Activated CD4-positive, alpha-beta T cell treated with anti-CD3 and anti-CD28 coated beads, Interleukin-2, amount 50 U/mL, for 1 hour (primary cell): ENCODE data around the gene TBC1D1.

Source experiments
- DNase-seq: peaks from one replicate; pipeline ENCODE4 v3.0.0-alpha.2; 2020

The TBC1D1 gene

DNA sequence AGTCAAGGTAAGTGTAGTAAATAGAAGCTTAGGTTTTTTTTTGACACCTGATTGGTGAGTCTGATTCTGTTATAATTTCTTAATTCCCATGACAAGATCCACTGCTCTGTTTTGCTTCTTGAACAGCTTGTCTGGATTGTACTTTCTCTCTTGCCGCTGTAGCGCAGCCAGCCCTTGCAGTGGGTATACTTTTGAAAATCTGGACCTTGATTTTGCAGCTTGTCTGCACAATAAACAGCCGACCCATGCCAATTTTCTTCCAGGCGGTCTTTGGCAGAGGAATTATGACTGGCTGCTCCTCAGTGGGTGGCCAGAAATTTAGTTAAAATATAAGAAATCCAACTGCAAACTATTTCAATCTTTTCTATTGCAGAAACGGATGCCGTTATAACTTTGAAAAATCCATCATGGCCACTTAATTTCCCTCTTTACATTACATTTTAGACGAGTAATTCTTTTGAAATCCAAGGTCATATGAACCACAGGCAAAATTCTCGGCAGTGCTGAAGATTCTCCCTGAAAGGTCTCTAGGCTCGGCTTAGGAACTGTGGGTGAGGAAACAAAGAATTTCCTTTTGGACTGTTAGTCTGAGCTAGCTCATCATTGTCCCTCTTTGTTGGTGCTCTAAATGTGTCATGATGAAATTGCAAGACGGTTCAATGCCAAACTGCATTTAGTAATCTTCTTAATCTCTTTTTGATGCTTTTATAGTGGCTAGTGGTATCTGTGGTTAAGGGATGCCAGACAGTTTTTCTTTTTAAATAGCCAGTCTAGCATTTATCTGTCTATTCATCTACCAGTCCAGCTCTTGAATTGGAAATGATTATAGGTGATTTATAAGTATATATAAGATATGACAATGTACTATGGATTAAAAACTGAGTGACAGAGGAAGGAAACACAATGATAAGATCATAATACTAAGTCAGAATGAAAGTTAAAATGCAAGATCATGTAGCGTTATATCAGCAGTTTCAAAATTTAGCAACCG, 37.8 kb downstream of the TBC1D1 start:
- no peak for DNase-seq

DNA sequence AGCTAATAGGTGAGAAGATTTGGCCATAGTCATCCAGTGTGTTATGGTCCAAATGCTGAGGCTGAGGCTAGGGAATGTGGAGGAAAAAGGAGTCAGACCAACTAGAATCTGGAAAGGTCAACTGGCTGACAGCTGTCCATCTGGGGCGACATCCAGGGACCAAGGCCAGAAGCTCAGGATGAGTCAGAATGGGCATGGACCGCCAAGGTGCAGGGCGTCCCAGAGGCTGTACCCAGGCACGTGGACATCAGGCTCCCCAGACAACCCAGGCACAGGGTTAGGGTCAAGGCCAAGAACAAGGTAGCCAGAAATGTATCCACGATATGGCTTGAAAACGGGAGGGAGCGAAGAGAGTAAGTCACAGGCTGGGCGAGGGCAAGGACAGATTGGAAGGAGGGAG, 43.2 kb downstream of the TBC1D1 start:
- DNase-seq, result no peak

DNA sequence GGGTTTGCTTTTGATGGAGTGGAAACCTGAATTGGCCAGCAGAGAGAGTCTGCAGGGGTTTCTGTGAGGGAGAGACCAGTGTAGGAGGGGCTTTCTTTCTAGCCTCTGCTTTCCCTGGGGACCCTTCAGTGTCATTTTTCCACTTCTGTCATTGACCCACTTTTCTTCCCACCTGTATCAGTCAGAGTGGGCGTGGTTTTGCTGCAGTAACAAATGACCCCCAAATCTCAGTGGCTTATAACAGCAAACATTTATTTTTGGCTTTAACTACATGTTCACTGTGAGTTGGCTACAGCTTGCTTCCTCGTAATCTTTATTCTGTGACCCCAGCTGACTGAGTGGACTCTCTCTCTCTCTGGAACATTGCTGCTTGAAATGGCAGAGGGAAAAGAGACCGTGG, 43.7 kb downstream of the TBC1D1 start:
- DNase-seq, result no peak

DNA sequence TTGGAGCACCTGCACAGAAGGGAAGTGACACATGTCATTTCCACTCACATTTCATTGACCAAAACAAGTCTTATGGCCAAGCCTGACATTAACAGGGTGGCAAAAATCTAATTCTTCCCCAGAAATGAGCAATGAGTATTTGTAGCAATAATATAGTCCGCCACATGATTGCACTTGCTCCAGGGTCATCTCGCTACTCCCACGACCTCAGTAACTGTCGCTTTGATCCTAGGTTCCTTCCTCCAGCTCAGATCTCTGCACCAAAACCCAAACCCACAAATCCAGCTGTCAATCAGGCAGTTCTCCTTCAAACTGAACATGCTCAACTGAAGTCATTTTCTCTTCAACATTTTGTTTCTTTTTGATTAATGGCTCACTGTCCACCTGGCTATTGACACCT, 44.1 kb downstream of the TBC1D1 start:
- no peak for DNase-seq

DNA sequence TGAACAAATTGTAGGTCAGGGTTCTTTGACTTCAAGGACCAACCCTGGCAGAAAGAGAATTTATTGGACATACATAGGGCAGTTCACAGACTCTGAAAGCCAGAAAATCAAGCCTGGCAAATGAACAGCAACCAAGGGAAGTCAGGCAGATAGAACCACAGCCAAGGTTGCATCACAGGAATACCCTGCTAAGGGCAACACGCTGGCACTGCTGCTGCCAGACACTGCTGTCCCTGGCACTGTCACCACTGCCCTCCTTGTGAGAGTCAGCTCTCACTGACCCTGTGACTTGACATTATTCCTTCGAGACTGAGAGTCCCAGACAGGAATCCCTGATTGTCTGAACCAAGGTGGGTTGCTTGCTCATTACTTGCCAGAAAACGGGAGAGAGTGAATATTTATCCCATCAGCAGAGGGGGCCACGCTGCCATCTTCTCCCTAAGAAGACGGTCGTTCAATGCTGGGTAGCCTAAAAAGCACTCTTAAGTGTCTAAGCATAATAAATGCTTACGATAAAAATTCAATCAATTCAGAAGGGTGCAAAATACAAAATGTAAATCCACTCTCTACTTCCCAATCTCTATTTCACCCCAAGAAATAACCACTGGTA, 46.1 kb downstream of the TBC1D1 start:
- DNase-seq, result no peak

- no peak for DNase-seq
Observed at GRCh38 chr4:37938208-37938607, 47.3 kb downstream of the TBC1D1 start.

DNA sequence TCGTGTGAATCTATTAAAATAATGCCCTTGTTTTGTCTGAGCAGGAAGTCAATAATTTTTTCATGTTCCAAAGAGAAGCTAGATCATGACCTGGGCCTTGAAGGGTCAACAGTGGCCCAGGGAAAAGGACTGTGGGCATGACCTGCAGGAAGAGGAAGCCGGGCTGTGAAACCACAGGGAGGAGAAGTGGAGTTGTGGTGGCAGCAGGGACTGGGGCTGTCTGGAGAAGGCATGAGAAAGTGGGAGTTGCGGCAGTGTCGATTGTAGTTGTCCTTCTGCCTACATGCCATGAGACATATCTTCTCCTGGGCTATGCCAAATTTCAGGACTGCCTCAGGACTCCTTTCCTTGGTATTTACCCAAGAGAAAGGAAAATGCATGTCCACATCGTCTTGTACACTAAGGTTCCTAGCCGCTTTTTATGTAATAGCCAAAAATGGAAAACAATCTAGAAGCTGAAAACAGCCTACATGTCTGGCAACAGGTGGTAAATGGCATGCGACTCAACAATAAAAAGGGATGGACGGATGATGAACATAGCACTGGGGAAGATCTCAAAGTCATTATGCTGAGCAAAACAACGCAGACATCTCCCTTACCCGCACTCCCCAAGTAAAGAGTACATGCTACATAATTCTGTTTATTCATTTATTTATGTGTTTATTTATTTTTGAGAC, 55.8 kb downstream of the TBC1D1 start:
- DNase-seq, result no peak

DNA sequence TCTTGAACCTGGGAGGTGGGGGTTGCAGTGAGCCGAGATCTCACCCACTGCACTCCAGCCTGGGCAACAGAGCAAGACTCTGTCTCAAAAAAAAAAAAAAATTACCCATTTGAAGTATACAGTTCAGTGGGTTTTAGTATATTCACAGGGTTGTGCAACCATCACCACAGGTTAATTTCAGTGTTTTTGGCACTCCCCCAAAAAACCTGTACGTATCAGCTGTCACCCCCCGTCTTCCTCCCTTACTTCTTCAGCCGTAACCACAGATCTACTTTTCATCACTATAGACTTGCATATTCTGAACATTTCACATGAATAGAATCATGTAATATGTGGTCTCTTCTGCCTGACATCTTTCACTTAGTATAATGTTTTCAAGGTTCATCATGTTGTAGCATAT, 57.7 kb downstream of the TBC1D1 start:
- no peak for DNase-seq

- no peak for DNase-seq
Observed at GRCh38 chr4:37949636-37950426, 58.9 kb downstream of the TBC1D1 start.

- no peak for DNase-seq
Observed at GRCh38 chr4:37951461-37952352, 60.8 kb downstream of the TBC1D1 start.

DNA sequence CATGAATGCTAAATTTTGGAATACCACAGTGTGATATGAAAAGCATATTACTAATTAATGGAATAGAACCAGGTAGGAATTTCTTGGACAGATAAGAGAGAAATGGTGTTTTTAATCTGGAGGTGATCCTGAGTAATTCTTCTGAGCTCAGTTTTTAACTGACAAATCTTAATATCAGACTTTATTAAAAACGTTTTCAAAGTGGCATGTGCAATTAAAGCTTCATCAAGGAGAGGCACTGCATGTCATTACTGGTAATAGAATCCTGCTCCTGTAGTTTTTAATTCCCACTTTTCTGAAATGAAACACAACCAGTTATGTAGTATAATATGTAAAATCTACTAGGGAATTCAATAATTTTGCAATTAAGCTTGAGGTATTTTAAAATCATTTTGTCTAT, 62.3 kb downstream of the TBC1D1 start:
- no peak for DNase-seq

DNA sequence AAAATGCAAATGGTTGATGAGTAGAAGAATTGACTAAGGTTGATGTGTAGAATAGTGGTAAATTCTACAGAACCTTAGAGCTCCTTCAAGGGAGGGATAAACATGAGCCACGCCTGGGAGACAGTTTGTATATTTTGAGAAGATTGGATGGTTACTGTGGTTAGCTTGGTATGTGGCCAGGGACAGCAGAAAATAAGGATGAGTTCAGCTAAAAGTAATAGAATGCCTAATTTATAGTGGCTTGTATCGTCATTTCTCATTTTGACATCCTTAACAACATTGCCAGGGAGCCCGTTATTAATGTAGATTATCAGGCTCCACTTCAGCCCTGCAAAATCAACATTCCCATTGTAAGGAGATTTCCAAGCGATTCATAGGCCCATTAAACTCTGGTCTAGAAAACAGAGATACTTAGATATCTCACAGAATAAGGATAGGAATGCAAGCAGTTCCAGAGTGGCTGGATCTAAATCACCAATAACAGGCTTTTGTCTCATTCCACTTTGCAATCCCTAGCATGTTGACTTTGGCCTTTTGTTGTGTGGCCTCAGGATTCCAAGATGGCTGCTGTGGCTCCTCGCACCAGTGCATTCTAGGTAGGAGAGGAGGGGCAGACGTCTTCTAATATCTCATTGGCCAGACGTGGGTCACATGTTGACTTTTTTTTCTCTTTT, 62.9 kb downstream of the TBC1D1 start:
- no peak for DNase-seq

DNA sequence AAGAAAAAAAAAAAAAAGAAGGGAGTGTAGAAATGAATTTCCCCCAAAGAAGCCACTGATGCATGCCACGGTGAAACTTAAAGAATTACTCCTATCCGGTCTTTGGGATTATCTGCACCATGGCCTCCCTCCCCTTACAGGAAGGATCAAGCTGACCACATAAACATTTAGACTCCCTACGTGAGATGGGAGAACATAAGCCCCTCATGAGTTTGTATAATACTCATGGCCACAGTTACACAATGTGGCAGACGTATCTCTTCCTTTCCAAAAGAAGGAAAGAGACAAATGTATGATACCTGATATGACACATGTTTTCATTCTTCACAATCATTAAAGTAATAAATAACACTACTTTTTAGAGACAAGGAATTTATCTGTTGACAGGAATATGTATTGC, 66.1 kb downstream of the TBC1D1 start:
- DNase-seq, result no peak

DNA sequence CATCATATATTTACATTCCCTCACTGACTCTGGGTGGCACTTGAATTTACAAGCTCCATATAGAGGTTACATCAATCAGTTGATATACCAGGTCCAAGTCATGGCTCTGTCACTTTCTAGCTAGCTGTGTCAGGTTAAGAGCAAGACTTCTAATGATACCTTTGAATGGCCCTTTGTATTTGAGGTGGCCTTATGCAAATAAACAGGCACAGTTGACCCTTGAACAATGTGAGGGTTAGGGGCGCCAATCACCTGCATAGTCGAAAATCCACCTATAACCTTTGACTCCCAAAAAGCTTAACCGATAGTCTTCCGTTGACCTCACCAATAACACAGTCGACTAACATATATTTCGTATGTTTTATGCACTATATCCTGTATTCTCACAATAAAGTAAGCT, 68.0 kb downstream of the TBC1D1 start:
- no peak for DNase-seq

DNA sequence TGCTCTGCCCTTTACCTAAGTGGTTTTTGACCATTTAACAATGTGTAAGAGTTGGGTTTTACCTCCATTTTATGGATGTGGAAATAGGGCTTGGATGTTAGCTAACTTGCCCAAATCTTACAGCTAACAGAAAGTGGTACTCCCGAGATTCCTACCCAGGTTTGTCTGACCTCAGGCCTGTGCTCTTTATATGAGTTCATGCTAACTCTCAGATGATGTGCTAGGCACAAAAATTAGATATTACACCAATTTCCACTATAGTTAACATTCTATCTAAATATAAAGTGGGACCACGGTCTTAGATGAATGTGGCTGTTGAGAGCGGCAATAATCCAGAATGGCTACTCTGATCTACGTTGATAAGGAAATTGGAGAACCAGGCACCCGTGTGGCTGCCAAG, 69.2 kb downstream of the TBC1D1 start, which contains the start of gene PTTG2:
PTTG2 (plus strand) TSS at position 301 of the 400 bp plus-strand sequence; CDS start at position 338, 37 bp downstream.
- DNase-seq, result no peak

GRCh38 chr4:37960679-37961450, 70.0 kb downstream of the TBC1D1 start:
- no peak for DNase-seq

GRCh38 chr4:37964734-37965457, 74.0 kb downstream of the TBC1D1 start:
- no peak for DNase-seq

GRCh38 chr4:37966044-37966443, 75.2 kb downstream of the TBC1D1 start:
- no peak for DNase-seq

DNA sequence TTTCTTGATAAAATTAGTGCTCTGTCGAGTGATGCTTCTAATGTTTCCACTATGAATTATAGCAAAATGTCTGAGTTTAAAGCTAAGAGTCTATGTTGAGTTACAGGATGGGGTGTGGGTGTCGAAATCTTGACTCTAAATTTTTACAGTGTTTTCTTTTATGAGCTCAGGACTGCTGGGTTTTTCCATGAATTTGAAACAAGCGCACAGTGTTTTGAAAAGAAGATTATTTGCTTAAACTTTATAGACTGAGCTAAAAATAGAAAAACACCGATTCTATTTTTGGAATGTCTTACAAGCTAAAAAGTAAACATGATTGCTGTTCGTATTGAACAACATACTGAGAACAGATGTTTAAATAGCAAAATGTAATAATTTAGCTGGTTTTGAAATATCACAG, 76.9 kb downstream of the TBC1D1 start:
- DNase-seq, result no peak

- no peak for DNase-seq
Observed at GRCh38 chr4:37968747-37969146, 77.9 kb downstream of the TBC1D1 start.
